ENCODE results near the gene ARMC5.

Gene ARMC5

DNA sequence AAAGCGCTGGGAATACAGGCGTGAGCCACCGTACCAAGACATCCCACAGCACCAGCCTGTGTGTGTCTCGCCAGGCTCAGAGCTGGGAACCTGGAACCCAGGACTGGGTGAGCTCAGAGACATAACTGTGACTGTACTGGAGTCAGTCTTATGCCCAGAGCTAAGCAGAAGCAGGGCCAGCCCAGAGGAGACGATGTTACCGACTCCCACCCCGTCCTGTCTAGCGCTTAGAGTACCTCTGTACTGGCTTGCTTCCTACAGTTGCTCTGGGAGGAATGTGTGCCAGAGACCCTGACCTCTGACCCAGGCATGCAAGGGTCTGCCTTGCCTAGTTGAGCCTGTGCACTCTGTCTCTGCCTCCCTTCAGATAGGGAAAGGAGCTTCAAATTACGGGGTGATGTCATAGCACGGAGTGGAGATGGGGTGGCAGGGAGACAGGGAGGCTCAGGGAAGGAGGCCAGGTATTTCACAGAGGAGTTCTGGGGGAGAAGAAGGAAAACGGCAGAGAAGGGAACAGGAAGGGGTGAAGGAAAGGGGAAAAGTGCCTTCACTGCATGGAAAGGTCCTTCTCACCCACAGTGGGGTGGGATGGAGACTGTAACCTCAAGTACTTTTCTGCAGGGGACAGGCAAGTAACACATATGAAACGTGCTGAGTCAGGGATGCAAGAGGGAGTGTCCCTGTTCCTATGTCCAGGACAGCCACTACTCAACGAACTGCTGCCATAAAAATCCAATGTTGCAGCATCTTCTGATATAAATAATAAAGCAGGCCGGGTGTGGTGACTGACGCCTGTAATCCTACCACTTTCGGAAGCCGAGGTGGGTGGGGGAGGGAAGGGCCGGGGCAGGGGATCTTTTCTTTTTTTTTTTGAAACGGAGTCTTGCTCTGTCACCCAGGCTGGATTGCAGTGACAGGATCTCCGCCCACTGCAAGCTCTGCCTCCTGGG, 5.8 kb upstream of the ARMC5 start:
- H3K27ac ChIP-seq (ENCODE audit: low read depth, low read length), result no peak overlapping the region
- H3K9me3 ChIP-seq (ENCODE audit: control insufficient read depth, insufficient read depth, low read length), result no peaks in the 10 kb centered on the region
- H3K36me3 ChIP-seq (ENCODE audit: control insufficient read depth, low read length), result peaks cover 20% of the 10 kb centered on the region
- peaks cover 24% of the 10 kb centered on the region for H4K20me1 ChIP-seq (ENCODE audit: control insufficient read depth, insufficient read depth, low read depth, low read length)
- TF ChIP-seq, protein P1, sequence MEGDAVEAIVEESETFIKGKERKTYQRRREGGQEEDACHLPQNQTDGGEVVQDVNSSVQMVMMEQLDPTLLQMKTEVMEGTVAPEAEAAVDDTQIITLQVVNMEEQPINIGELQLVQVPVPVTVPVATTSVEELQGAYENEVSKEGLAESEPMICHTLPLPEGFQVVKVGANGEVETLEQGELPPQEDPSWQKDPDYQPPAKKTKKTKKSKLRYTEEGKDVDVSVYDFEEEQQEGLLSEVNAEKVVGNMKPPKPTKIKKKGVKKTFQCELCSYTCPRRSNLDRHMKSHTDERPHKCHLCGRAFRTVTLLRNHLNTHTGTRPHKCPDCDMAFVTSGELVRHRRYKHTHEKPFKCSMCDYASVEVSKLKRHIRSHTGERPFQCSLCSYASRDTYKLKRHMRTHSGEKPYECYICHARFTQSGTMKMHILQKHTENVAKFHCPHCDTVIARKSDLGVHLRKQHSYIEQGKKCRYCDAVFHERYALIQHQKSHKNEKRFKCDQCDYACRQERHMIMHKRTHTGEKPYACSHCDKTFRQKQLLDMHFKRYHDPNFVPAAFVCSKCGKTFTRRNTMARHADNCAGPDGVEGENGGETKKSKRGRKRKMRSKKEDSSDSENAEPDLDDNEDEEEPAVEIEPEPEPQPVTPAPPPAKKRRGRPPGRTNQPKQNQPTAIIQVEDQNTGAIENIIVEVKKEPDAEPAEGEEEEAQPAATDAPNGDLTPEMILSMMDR (IDR thresholded peaks at IDR 0.05; ENCODE audit: low read depth, low read length, poor library complexity, severe bottlenecking), result no peak
- TF ChIP-seq EZH2phosphoT487 (IDR thresholded peaks at IDR 0.05; ENCODE audit: borderline replicate concordance, low read length), result no peak
- no peak overlapping the region for H3K4me3 ChIP-seq (ENCODE audit: low read length)
- peaks cover 34% of the 10 kb centered on the region for H3K79me2 ChIP-seq (ENCODE audit: control insufficient read depth, low read length)
- no peaks in the 10 kb centered on the region for H3K9me2 ChIP-seq (replicated peaks; ENCODE audit: control insufficient read depth, low read length)
- no peak overlapping the region for H3K4me2 ChIP-seq (ENCODE audit: low read length)
- peaks cover 25% of the 10 kb centered on the region for H3K4me1 ChIP-seq (ENCODE audit: control insufficient read depth, low read length)
- peaks cover 3% of the 10 kb centered on the region; the same call in 1 of the 2 replicates for H3F3A ChIP-seq (ENCODE audit: control insufficient read depth, insufficient read depth)
- no peaks in the 10 kb centered on the region for H3K27me3 ChIP-seq (ENCODE audit: control insufficient read depth, low read length)

DNA sequence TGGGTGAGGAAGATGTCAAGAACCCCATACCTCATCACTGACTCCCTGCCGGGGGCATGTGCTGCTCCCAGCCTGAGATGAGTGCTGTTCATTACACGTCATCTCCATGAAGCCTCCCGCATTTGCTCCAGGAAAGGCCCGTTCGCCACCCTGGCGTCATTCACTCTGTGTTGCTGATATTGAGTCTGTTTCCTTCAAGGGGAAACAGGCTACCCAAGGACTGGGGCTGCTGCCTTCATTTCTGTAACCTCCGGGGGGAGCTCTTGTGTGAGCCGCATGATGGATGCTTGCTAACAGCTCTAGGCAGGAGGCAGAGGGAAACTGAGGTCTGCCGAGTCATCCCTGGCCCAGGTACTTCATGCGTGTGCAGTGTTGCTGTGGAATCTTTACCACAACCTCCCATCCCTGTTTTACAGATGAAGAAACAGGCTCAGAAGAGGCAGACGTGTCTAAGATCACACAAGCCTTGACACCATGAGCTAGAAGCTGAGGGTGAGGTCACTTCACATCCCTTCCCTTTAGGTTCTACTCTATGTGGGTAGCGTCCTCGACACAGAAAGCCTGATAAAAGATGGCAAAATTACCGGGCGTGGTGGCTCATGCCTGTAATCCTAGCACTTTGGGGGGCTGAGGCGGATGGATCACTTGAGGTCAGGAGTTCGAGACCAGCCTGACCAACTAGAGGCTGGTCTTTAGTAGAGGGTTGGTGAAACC, 3.5 kb upstream of the ARMC5 start:
- peaks cover 42% of the 10 kb centered on the region for H3K79me2 ChIP-seq (ENCODE audit: control insufficient read depth, low read length)

DNA sequence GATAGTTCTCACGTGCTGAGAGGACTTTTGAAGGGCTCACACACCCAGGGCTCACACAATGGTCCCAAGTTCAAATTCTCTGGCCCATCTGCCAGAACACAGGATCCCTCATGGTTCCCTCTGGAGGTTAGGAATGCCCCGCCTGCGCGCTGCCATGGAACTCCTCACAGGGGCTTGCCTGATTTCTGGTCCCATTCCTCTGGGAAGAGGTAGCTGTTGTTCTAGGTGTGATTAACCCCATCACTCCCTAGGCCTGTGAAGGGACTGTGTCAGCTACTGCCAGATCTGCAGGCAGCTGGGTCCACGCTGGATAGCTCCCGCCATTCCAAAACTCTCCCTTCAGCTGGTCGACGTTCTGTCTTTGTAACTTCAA, 2.3 kb upstream of the ARMC5 start:
- H4K20me1 ChIP-seq (ENCODE audit: control insufficient read depth, insufficient read depth, low read depth, low read length), result peaks cover 30% of the 10 kb centered on the region
- TF ChIP-seq EZH2phosphoT487 (IDR thresholded peaks at IDR 0.05; ENCODE audit: borderline replicate concordance, low read length), result no peak
- TF ChIP-seq, protein P1 (IDR thresholded peaks at IDR 0.05; ENCODE audit: low read depth, low read length, poor library complexity, severe bottlenecking), result no peak
- H3K4me2 ChIP-seq (ENCODE audit: low read length), result peak overlapping the region; percentile 91
- H3K27me3 ChIP-seq (ENCODE audit: control insufficient read depth, low read length), result no peaks in the 10 kb centered on the region; the same call in 1 of the 2 replicates
- H3K9me3 ChIP-seq (ENCODE audit: control insufficient read depth, insufficient read depth, low read length), result no peaks in the 10 kb centered on the region
- H3K4me3 ChIP-seq (ENCODE audit: low read length), result peak overlapping the region; percentile 89; the same call in 1 of the 2 replicates
- H3K36me3 ChIP-seq (ENCODE audit: control insufficient read depth, low read length), result peaks cover 20% of the 10 kb centered on the region
- peaks cover 42% of the 10 kb centered on the region for H3K79me2 ChIP-seq (ENCODE audit: control insufficient read depth, low read length)
- peaks cover 32% of the 10 kb centered on the region for H3K4me1 ChIP-seq (ENCODE audit: control insufficient read depth, low read length)
- no peaks in the 10 kb centered on the region for H3K9me2 ChIP-seq (replicated peaks; ENCODE audit: control insufficient read depth, low read length)
- no peak overlapping the region for H3K27ac ChIP-seq (ENCODE audit: low read depth, low read length)
- peaks cover 3% of the 10 kb centered on the region; the same call in 1 of the 2 replicates for H3F3A ChIP-seq (ENCODE audit: control insufficient read depth, insufficient read depth)

More for the DNA sequence above, 3.5 kb upstream of the ARMC5 start:
- Histone ChIP-seq H3K4me2 (ENCODE audit: low read length) (peak overlapping the region; percentile 54), H3F3A (ENCODE audit: control insufficient read depth, insufficient read depth) (peaks cover 3% of the 10 kb centered on the region; the same call in 1 of the 2 replicates), H3K4me3 (ENCODE audit: low read length) (peak overlapping the region; percentile 39), H3K9me2 (replicated peaks; ENCODE audit: control insufficient read depth, low read length) (no peaks in the 10 kb centered on the region), H3K27ac (ENCODE audit: low read depth, low read length) (no peak overlapping the region), H3K27me3 (ENCODE audit: control insufficient read depth, low read length) (no peaks in the 10 kb centered on the region; the same call in 1 of the 2 replicates), H3K9me3 (ENCODE audit: control insufficient read depth, insufficient read depth, low read length) (no peaks in the 10 kb centered on the region), H4K20me1 (ENCODE audit: control insufficient read depth, insufficient read depth, low read depth, low read length) (peaks cover 30% of the 10 kb centered on the region), H3K4me1 (ENCODE audit: control insufficient read depth, low read length) (peaks cover 32% of the 10 kb centered on the region), H3K36me3 (ENCODE audit: control insufficient read depth, low read length) (peaks cover 20% of the 10 kb centered on the region)
- TF ChIP-seq, protein P1 (IDR thresholded peaks at IDR 0.05; ENCODE audit: low read depth, low read length, poor library complexity, severe bottlenecking), result peak; percentile 80
- no peak for TF ChIP-seq EZH2phosphoT487 (IDR thresholded peaks at IDR 0.05; ENCODE audit: borderline replicate concordance, low read length)
